ENCODE measurements around the gene C1orf167. TPM values are rescaled to one million over a fixed set of nuclear protein-coding genes. Genes with fewer than 3 reads are reported as not detected.

Gene C1orf167
- total and polyA plus RNA-seq, 2 of the 13 experiments (the other 11 are each of a cell fraction or from before 2014, with no cell fraction given): not detected

GRCh38 chr1:11799099-11799498, 37.1 kb downstream of the C1orf167 start:
- Histone ChIP-seq H3K27me3 (ENCODE audit: control insufficient read depth in 1 of 2, insufficient read depth in 2 of 2, low read length in 2 of 2) (no peaks in the 10 kb centered on the region), H3K79me2 (ENCODE audit: insufficient read depth, low read length) (no peaks in the 10 kb centered on the region), H3K27ac (ENCODE audit: extremely low read length, insufficient read depth, low read length) (no peak overlapping the region), H3K36me3 (replicated peaks in 1 of 2; ENCODE audit: control insufficient read depth in 1 of 2, insufficient read depth in 2 of 2, low read length in 2 of 2) (peaks cover 5 to 17% of the 10 kb centered on the region in 2 experiments; a peak in 1 of 5 replicates), H3K9me3 (ENCODE audit: low read length) (no peaks in the 10 kb centered on the region), H3K4me3 (replicated peaks in 1 of 3; ENCODE audit: insufficient read depth in 1 of 3, low read depth in 2 of 3, low read length in 3 of 3) (no peak overlapping the region), H2AFZ (ENCODE audit: low read length) (no peak overlapping the region), H4K20me1 (ENCODE audit: insufficient read depth, low read length) (no peaks in the 10 kb centered on the region), H3K4me1 (ENCODE audit: insufficient read depth, low read length) (peaks cover 23% of the 10 kb centered on the region), H3K4me2 (ENCODE audit: low read depth, low read length) (no peak overlapping the region), H3K9ac (ENCODE audit: insufficient read depth, low read depth, low read length) (no peak overlapping the region)
- in situ Hi-C loops (cut with HindIII; ENCODE audit: extremely low pct_ligation_motif_present, low pct_unique_long_range_greater_than_20kb) (no loop called here), intact Hi-C loops (cut with micrococcal nuclease; ENCODE audit: unreplicated experiment) (no loop called here)
- no peak for ATAC-seq
- DNase-seq (ENCODE audit: low spot score): no peak
- BruUV-seq (replicated peaks): no TSS peak
- 93% methylated on average over 4 of the region's 5 CpGs for WGBS (ENCODE audit: low lambda C conversion rate)
- no peak for FAIRE-seq
- ChIA-PET POLR2A (no interaction called here), CTCF (ENCODE audit: low intra/inter-chr PET ratio, low total read pairs) (no interaction called here)
- no peak for TF ChIP-seq TBP (CRISPR knock-in tag; IDR thresholded peaks at IDR 0.05)
- TF ChIP-seq ZNF326 (CRISPR knock-in tag; IDR thresholded peaks at IDR 0.05; ENCODE audit: borderline replicate concordance): no peak
- no peak for TF ChIP-seq ZNF772 (CRISPR knock-in tag; IDR thresholded peaks at IDR 0.05)
- TF ChIP-seq KIAA2018 (CRISPR knock-in tag; IDR thresholded peaks at IDR 0.05; ENCODE audit: borderline replicate concordance): no peak
- TF ChIP-seq BRF2 (CRISPR knock-in tag; IDR thresholded peaks at IDR 0.05): no peak
- no peak for TF ChIP-seq ZNF232 (CRISPR knock-in tag; IDR thresholded peaks at IDR 0.05; ENCODE audit: borderline replicate concordance)
- no peak for TF ChIP-seq THAP11 (CRISPR knock-in tag; IDR thresholded peaks at IDR 0.05)
- TF ChIP-seq ZNF781 (CRISPR knock-in tag; IDR thresholded peaks at IDR 0.05; ENCODE audit: borderline replicate concordance, not compliant biosample characterization): no peak
- TF ChIP-seq RXRA (CRISPR knock-in tag; IDR thresholded peaks at IDR 0.05): no peak
- no peak for TF ChIP-seq ZNF501 (CRISPR knock-in tag; IDR thresholded peaks at IDR 0.05)
- TF ChIP-seq THAP8 (CRISPR knock-in tag; IDR thresholded peaks at IDR 0.05; ENCODE audit: borderline replicate concordance): no peak
- TF ChIP-seq NR2F1 (CRISPR knock-in tag; IDR thresholded peaks at IDR 0.05): no peak
- TF ChIP-seq SRSF9 (IDR thresholded peaks at IDR 0.05; ENCODE audit: borderline replicate concordance, insufficient read depth, low read depth, low read length, poor library complexity, severe bottlenecking): no peak

Data from HepG2 (cell line).